Lower leg skin (tissue), 3 donors: ENCODE measurements around the gene SNRNP70.
"Not testable (repeated sequence)": the region's sequence is repeated elsewhere in the genome, so short reads cannot be mapped to it uniquely, and the experiment has no call there.

Experiments used
- POLR2A ChIP-seq, 2 donors: fragments of 450-650 bp; IDR thresholded peaks; one replicate each; pipeline ENCODE4 v1.6.1; 2016 to 2017; ENCODE audit warnings: antibody characterized with exemption in 2 of 2, mild to moderate bottlenecking in 1 of 2, moderate library complexity in 1 of 2
- TF ChIP-seq, protein P1 (sequence below), 3 donors: fragments of 450-650 bp; IDR thresholded peaks; one replicate each; pipeline ENCODE4 v1.5.1; 2016; ENCODE audit warnings: antibody characterized with exemption in 3 of 3, mild to moderate bottlenecking in 3 of 3, moderate library complexity in 2 of 3

DNA sequence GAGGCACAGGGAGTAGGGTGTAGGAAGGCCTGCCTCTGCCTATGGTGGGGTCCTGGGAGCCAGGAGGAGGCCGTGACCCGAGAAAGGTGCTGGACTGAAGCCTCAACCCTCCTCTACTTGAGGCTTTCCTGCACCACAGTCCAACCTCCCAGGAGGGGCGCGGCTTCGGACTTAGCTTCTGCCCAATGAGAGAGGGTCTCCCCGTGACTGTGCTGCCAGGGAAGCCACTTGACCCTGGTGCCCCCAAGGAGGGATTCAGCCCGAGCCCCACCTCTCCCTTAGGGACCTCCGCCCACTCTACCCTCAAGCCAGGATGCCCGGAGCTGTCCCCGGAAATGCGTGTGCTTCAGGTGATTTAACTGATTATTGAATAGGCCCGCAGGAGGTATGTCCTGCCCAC lies 36.2 kb upstream of the SNRNP70 start, which contains the start of gene CGB8:
- TF ChIP-seq POLR2A (IDR thresholded peaks at IDR 0.05) = not testable (repeated sequence)
- TF ChIP-seq, protein P1, sequence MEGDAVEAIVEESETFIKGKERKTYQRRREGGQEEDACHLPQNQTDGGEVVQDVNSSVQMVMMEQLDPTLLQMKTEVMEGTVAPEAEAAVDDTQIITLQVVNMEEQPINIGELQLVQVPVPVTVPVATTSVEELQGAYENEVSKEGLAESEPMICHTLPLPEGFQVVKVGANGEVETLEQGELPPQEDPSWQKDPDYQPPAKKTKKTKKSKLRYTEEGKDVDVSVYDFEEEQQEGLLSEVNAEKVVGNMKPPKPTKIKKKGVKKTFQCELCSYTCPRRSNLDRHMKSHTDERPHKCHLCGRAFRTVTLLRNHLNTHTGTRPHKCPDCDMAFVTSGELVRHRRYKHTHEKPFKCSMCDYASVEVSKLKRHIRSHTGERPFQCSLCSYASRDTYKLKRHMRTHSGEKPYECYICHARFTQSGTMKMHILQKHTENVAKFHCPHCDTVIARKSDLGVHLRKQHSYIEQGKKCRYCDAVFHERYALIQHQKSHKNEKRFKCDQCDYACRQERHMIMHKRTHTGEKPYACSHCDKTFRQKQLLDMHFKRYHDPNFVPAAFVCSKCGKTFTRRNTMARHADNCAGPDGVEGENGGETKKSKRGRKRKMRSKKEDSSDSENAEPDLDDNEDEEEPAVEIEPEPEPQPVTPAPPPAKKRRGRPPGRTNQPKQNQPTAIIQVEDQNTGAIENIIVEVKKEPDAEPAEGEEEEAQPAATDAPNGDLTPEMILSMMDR (IDR thresholded peaks at IDR 0.05) = not testable (repeated sequence)
